ENCODE results near the gene MRPL33.

Gene MRPL33

GRCh38 chr2:27810455-27810854, 38.9 kb downstream of the MRPL33 start:
- no peak for DNase-seq

GRCh38 chr2:27811768-27812167, 40.2 kb downstream of the MRPL33 start:
- DNase-seq: no peak

- no peak for DNase-seq
Observed at GRCh38 chr2:27814758-27815157, 43.2 kb downstream of the MRPL33 start.

GRCh38 chr2:27815860-27816438, 44.4 kb downstream of the MRPL33 start:
- no peak for DNase-seq

- no peak for DNase-seq
Observed at GRCh38 chr2:27822049-27822448, 50.5 kb downstream of the MRPL33 start.

- DNase-seq: no peak
Observed at GRCh38 chr2:27823135-27823534, 51.6 kb downstream of the MRPL33 start.

GRCh38 chr2:27823569-27823968, 52.0 kb downstream of the MRPL33 start:
- no peak for DNase-seq

GRCh38 chr2:27824401-27824800, 52.9 kb downstream of the MRPL33 start:
- DNase-seq: no peak

GRCh38 chr2:27828305-27828704, 56.8 kb downstream of the MRPL33 start:
- peak; percentile 2 for DNase-seq

All from NCI-H1092 treated with DMSO at 0.1 percent for 48 hours (cell line).